ENCODE measurements around the gene GCKR. TPM values are rescaled to one million over a fixed set of nuclear protein-coding genes. Genes with fewer than 3 reads are reported as not detected.

The GCKR gene
- total RNA-seq, 4 donors from 2014 or later, result 1.4 to 2.1 (median 1.5) TPM; not detected in 1

DNA sequence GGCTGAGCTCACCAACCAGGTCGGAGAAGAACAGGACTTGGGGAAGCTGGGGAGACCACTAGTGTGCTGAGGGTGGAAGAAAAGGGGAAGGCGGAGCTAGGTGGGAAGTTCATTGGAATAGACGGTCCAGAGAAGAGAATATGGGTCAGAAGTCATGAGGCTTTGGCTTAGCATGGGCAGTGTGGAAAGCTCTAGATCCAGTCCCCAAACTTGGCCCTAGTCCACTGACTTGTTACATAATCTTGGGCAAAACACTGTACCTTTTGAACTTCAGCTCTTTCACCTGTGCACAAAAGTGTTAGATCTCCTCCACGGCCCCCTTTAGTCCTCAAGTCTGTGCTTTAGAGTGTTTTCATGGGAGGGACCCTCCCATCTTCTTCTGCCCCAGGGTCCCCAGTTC, 10.7 kb downstream of the GCKR start:
- no peak for TF ChIP-seq CTCF (IDR thresholded peaks at IDR 0.05; ENCODE audit: low read depth)

DNA sequence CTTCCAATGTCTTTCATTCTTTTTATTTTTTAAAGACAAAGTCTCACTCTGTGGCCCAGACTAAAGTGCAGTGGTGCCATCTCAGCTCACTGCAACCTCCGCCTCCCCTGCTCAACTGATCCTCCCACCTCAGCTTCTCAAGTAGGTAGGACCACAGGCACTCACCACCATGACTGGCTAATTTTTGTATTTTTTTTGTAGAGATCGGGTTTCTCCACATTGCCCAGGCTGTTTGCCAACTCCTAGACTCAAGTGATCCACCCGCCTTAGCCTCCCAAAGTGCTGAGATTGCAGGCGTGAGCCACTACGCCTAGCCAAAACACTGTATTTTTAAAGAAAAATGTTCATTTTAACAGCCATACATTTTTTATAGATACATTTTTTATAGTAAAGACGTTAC, 12.7 kb downstream of the GCKR start:
- no peak for TF ChIP-seq CTCF (IDR thresholded peaks at IDR 0.05; ENCODE audit: low read depth)

- no peak for TF ChIP-seq CTCF (IDR thresholded peaks at IDR 0.05; ENCODE audit: low read depth)
Observed at GRCh38 chr2:27518113-27518781, 21.6 kb downstream of the GCKR start.

GRCh38 chr2:27518782-27519113, 22.1 kb downstream of the GCKR start:
- no peak for TF ChIP-seq CTCF (IDR thresholded peaks at IDR 0.05; ENCODE audit: low read depth)

DNA sequence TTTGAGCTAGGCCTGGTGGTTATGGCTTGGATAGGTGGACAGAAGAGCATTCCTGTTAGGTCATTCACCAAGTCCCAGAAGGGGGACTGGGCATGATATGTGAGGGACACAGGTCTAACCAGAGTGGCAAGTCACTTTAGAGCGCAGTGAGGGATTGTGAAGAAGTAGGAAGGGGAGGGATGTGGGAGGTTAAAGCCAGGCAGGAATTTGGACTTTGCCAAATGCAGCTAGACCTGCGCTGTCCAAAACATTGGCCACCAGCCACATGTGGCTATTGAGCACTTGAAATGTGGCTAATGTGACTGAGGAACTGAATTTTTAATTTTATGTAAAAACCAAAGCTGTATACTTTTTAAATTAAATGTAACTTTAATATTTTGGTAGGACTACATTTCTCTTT, 23.7 kb downstream of the GCKR start:
- no peak for TF ChIP-seq CTCF (IDR thresholded peaks at IDR 0.05; ENCODE audit: low read depth)

DNA sequence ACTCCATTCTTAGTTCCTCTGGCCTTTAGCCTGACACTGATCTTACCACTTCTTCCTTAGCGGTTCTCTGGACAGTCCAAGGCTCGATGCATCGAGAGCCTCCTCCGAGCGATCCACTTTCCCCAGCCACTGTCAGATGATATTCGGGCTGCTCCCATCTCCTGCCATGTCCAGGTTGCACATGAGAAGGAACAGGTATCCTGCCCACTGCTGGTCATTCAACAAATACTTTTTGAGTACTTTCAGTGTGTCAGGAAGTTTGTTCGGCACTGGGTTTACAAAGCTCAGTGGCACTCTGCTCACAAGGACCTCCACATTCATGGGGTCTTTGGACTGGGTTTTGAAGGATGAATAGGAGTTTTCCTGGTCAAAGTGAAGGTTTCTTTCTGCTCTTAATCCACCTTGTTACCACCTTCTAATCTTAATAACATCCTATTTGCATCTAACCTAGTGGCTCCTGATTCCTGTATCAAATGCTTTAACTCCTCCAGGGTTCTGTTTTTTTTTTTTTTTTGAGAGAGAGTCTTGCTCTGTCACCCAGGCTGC, 25.8 kb downstream of the GCKR start:
- TF ChIP-seq CTCF (IDR thresholded peaks at IDR 0.05; ENCODE audit: low read depth), result no peak

- no peak for TF ChIP-seq CTCF (IDR thresholded peaks at IDR 0.05; ENCODE audit: low read depth)
Observed at GRCh38 chr2:27527182-27527581, 30.5 kb downstream of the GCKR start.
